ENCODE data around the gene CEP72.

- no peak for TF ChIP-seq POLR2A (IDR thresholded peaks at IDR 0.05)
- TF ChIP-seq, protein P1, sequence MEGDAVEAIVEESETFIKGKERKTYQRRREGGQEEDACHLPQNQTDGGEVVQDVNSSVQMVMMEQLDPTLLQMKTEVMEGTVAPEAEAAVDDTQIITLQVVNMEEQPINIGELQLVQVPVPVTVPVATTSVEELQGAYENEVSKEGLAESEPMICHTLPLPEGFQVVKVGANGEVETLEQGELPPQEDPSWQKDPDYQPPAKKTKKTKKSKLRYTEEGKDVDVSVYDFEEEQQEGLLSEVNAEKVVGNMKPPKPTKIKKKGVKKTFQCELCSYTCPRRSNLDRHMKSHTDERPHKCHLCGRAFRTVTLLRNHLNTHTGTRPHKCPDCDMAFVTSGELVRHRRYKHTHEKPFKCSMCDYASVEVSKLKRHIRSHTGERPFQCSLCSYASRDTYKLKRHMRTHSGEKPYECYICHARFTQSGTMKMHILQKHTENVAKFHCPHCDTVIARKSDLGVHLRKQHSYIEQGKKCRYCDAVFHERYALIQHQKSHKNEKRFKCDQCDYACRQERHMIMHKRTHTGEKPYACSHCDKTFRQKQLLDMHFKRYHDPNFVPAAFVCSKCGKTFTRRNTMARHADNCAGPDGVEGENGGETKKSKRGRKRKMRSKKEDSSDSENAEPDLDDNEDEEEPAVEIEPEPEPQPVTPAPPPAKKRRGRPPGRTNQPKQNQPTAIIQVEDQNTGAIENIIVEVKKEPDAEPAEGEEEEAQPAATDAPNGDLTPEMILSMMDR (IDR thresholded peaks at IDR 0.05): no peak
These were observed 9.2 kb downstream of the CEP72 start for GRCh38 chr5:621341-621761.
